IMR-90 (cell line): ENCODE results near the gene NUAK1. TPM values are rescaled to one million over a fixed set of nuclear protein-coding genes. Genes with fewer than 3 reads are reported as not detected.

Experiments
- ATAC-seq: fragments of 200-7000 bp; cut with Tn5 transposase; 2 replicates; pipeline ENCODE4 v1.9.1; 2020; ENCODE audit warnings: low read depth, mild to moderate bottlenecking, moderate library complexity
- BruUV-seq: library from RNA; stranded (reverse); fragments of 400-500 nt; replicated peaks from 2 replicates; lab custom pipeline; 2021; lab: Mats Ljungman, UMichigan
- CTCF ChIA-PET: fragments of 300-600 bp; formaldehyde crosslinking; extraction: SDS; loops from one replicate; lab custom pipeline; 2021; ENCODE audit warnings: antibody characterized with exemption; lab: Yijun Ruan, JAX
- POLR2A ChIA-PET: fragments of 300-600 bp; sonication (Branson Sonifier 250); formaldehyde crosslinking; loops from one replicate; lab custom pipeline; 2022; ENCODE audit warnings: antibody characterized with exemption; ENCODE audit not compliant: unreplicated experiment; lab: Charles Lee
- DNase-seq: peaks from one replicate; pipeline ENCODE4 v3.0.0; 2013
- H2AFZ ChIP-seq: replicated peaks from 2 replicates; pipeline ENCODE3; 2013; ENCODE audit warnings: low read length, mild to moderate bottlenecking; ENCODE audit not compliant: poor library complexity
- H2AK5ac ChIP-seq: 2 replicates; pipeline ENCODE4 v1.6.1; 2013; ENCODE audit warnings: low read depth, low read length, inconsistent platforms
- H2AK9ac ChIP-seq: replicated peaks from 2 replicates; pipeline ENCODE3; 2013; ENCODE audit warnings: mild to moderate bottlenecking, low read depth, low read length, moderate library complexity; ENCODE audit not compliant: poor library complexity
- H2BK120ac ChIP-seq: 2 replicates; pipeline ENCODE4 v1.6.1; 2013; ENCODE audit warnings: low read depth, low read length, inconsistent platforms
- H2BK15ac ChIP-seq: 3 replicates; pipeline ENCODE4 v1.6.1; 2013; ENCODE audit warnings: low read depth, low read length, inconsistent platforms
- H2BK20ac ChIP-seq: 2 replicates; pipeline ENCODE4 v1.6.1; 2013; ENCODE audit warnings: low read depth, mild to moderate bottlenecking, inconsistent platforms, low read length, moderate library complexity
- H2BK5ac ChIP-seq: 2 replicates; pipeline ENCODE4 v1.6.1; 2013; ENCODE audit warnings: mild to moderate bottlenecking, low read depth, low read length, inconsistent platforms; ENCODE audit not compliant: poor library complexity, severe bottlenecking
- H3K14ac ChIP-seq: replicated peaks from 2 replicates; pipeline ENCODE4 v1.6.1; 2013; ENCODE audit warnings: low read depth, low read length, inconsistent platforms
- H3K18ac ChIP-seq: 2 replicates; pipeline ENCODE4 v1.6.1; 2013; ENCODE audit warnings: low read depth, low read length, control low read depth
- H3K23ac ChIP-seq: 2 replicates; pipeline ENCODE4 v1.6.1; 2013; ENCODE audit warnings: low read depth, low read length, inconsistent platforms
- H3K27ac ChIP-seq: 2 replicates; pipeline ENCODE4 v1.5.1; 2013; ENCODE audit warnings: mild to moderate bottlenecking, control low read depth, low read length; ENCODE audit not compliant: insufficient read depth
- H3K27me3 ChIP-seq: 2 replicates; pipeline ENCODE4 v1.6.1; 2013; ENCODE audit warnings: low read length; ENCODE audit not compliant: control insufficient read depth, insufficient read depth
- H3K36me3 ChIP-seq: 2 replicates; pipeline ENCODE4 v1.6.1; 2013; ENCODE audit warnings: low read length, mixed read lengths; ENCODE audit not compliant: control insufficient read depth, insufficient read depth
- H3K4ac ChIP-seq: 2 replicates; pipeline ENCODE4 v1.6.1; 2013; ENCODE audit warnings: low read depth, low read length, inconsistent platforms
- H3K4me1 ChIP-seq: 2 replicates; pipeline ENCODE4 v1.6.1; 2013; ENCODE audit warnings: low read length, mixed read lengths; ENCODE audit not compliant: control insufficient read depth, insufficient read depth
- H3K4me2 ChIP-seq: 2 replicates; pipeline ENCODE4 v1.6.1; 2013; ENCODE audit warnings: low read depth, mild to moderate bottlenecking, control low read depth, low read length, moderate library complexity
- H3K4me3 ChIP-seq: 2 replicates; pipeline ENCODE4 v1.5.1; 2013; ENCODE audit warnings: low read depth, mild to moderate bottlenecking, control low read depth, low read length, moderate library complexity; ENCODE audit not compliant: insufficient read depth
- H3K56ac ChIP-seq: 2 replicates; pipeline ENCODE4 v1.6.1; 2013; ENCODE audit warnings: low read length, inconsistent platforms; ENCODE audit not compliant: insufficient read depth; ENCODE audit errors: extremely low read depth
- H3K79me1 ChIP-seq, 2 experiments: 2 replicates each; pipeline ENCODE4 v1.6.1; 2013; ENCODE audit warnings: low read length in 2 of 2, inconsistent platforms in 1 of 2, low read depth in 1 of 2
- H3K9ac ChIP-seq: 2 replicates; pipeline ENCODE4 v1.6.1; 2013; ENCODE audit warnings: low read depth, low read length, control low read depth
- H3K9me1 ChIP-seq: 2 replicates; pipeline ENCODE4 v1.6.1; 2013; ENCODE audit warnings: low read length, inconsistent platforms; ENCODE audit not compliant: insufficient read depth
- H3K9me3 ChIP-seq: 2 replicates; pipeline ENCODE4 v1.6.1; 2013; ENCODE audit warnings: low read length; ENCODE audit not compliant: control insufficient read depth, insufficient read depth
- H4K20me1 ChIP-seq: 2 replicates; pipeline ENCODE4 v1.6.1; 2013; ENCODE audit warnings: low read length, inconsistent platforms; ENCODE audit not compliant: insufficient read depth
- H4K5ac ChIP-seq: 2 replicates; pipeline ENCODE4 v1.6.1; 2013; ENCODE audit warnings: mild to moderate bottlenecking, low read depth, low read length, control low read depth
- H4K8ac ChIP-seq, 2 experiments: 2 replicates each; pipeline ENCODE4 v1.6.1; 2013; ENCODE audit warnings: low read depth in 2 of 2, low read length in 2 of 2, control low read depth in 1 of 2, inconsistent platforms in 1 of 2
- H4K91ac ChIP-seq: 2 replicates; pipeline ENCODE4 v1.6.1; 2013; ENCODE audit warnings: low read depth, low read length, inconsistent platforms; ENCODE audit not compliant: insufficient read depth
- BHLHE40 ChIP-seq: fragments of 150-350 bp; IDR thresholded peaks from 2 replicates; pipeline ENCODE4 v1.6.1; 2016; ENCODE audit warnings: mild to moderate bottlenecking, low read depth, low read length
- RCOR1 ChIP-seq: IDR thresholded peaks from 2 replicates; pipeline ENCODE4 v1.6.1; 2012; ENCODE audit warnings: mild to moderate bottlenecking, low read length, improper control_type of control experiment; ENCODE audit not compliant: insufficient replicate concordance
- WGBS, 2 experiments: methylation state at CpG; one replicate each; pipeline versions ENCODE4 v1.1.5 to v1.1.7; 2013; ENCODE audit warnings: missing lambda C conversion rate in 2 of 2; ENCODE audit not compliant: insufficient read length in 1 of 2; ENCODE audit errors: extremely low coverage in 2 of 2; 5-methylcytosine and 5-hydroxymethylcytosine counted together
- dilution Hi-C: fragments of 300-500 bp; cut with HindIII; formaldehyde crosslinking; loops from one replicate; pipeline ENCODE4 v1.14.3; 2018; ENCODE audit warnings: low sequenced_read_pairs; ENCODE audit not compliant: unreplicated experiment
- in situ Hi-C: fragments of 300-500 bp; cut with MboI; formaldehyde crosslinking; loops from 3 replicates; pipeline ENCODE4 v1.14.3; 2019; ENCODE audit warnings: low sequenced_read_pairs, inconsistent platforms, mixed read lengths
- intact Hi-C: fragments of 100-400 bp; cut with micrococcal nuclease; formaldehyde crosslinking; loops from 2 replicates; pipeline ENCODE4 v1.10.0; 2022
- polyA plus RNA-seq, 3 experiments: library from polyadenylated mRNA; depleted of rRNA; stranded (reverse); fragments of >200 nt; gene quantifications; 2 replicates each; pipeline ENCODE4 v1.2.3, GENCODE V29; 2012; ENCODE audit warnings: low replicate concordance in 1 of 3
- total RNA-seq: library from RNA; depleted of rRNA; stranded (reverse); fragments of >200 nt; gene quantifications from 2 replicates; pipeline ENCODE4 v1.2.3, GENCODE V29; 2012
- TF ChIP-seq, protein P1 (sequence below): conservative IDR thresholded peaks from 2 replicates; pipeline ENCODE4 v1.5.1; 2012; ENCODE audit warnings: mild to moderate bottlenecking, low read depth, low read length, improper control_type of control experiment

The NUAK1 gene
- total and polyA plus RNA-seq, 2 of the 4 experiments (the other 2 are of a cell fraction) = 4.8 to 8.8 TPM

GRCh38 chr12:106031761-106032622, 106.8 kb downstream of the NUAK1 start:
- peak overlapping the region; percentile 70; the same call in 1 of the 2 replicates for H3K23ac ChIP-seq
- H4K20me1 ChIP-seq = no peaks in the 10 kb centered on the region
- H3K27me3 ChIP-seq = no peaks in the 10 kb centered on the region
- peaks cover 18% of the 10 kb centered on the region for H3K4me1 ChIP-seq
- H2BK20ac ChIP-seq = peak overlapping the region; percentile 98
- dilution Hi-C loops (no loop called here), in situ Hi-C loops (no loop called here), intact Hi-C loops (loop anchor here (2.0 to 5.0 kb wide), 3 partner anchors 39 to 113 kb away; no protein-coding TSS in a partner anchor)
- H3K4me2 ChIP-seq = no peak overlapping the region
- H4K5ac ChIP-seq = peak overlapping the region; percentile 61; the same call in 1 of the 2 replicates
- peak overlapping the region; percentile 85 for H3K18ac ChIP-seq
- ChIA-PET CTCF (interaction anchor here (1.0 to 1.7 kb wide), 2 partner anchors 103 to 104 kb away, joined by 3 read pairs; no protein-coding TSS in a partner anchor), POLR2A (no interaction called here)
- DNase-seq (no peak), ATAC-seq (no peak)
- peaks cover 20% of the 10 kb centered on the region for H3K9me1 ChIP-seq
- H2AK5ac ChIP-seq = peak overlapping the region; percentile 98
- no peaks in the 10 kb centered on the region; a peak in 1 of 4 replicates for H3K79me1 ChIP-seq
- no peaks in the 10 kb centered on the region for H3K9me3 ChIP-seq
- peak overlapping the region; percentile 99 for H2BK120ac ChIP-seq
- TF ChIP-seq BHLHE40 (no peak), RCOR1 (no peak)
- TF ChIP-seq, protein P1, sequence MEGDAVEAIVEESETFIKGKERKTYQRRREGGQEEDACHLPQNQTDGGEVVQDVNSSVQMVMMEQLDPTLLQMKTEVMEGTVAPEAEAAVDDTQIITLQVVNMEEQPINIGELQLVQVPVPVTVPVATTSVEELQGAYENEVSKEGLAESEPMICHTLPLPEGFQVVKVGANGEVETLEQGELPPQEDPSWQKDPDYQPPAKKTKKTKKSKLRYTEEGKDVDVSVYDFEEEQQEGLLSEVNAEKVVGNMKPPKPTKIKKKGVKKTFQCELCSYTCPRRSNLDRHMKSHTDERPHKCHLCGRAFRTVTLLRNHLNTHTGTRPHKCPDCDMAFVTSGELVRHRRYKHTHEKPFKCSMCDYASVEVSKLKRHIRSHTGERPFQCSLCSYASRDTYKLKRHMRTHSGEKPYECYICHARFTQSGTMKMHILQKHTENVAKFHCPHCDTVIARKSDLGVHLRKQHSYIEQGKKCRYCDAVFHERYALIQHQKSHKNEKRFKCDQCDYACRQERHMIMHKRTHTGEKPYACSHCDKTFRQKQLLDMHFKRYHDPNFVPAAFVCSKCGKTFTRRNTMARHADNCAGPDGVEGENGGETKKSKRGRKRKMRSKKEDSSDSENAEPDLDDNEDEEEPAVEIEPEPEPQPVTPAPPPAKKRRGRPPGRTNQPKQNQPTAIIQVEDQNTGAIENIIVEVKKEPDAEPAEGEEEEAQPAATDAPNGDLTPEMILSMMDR = 0 out of 2 replicates have a peak, but pooled peaks have one; percentile 6
- H3K14ac ChIP-seq = peak overlapping the region; percentile 90
- WGBS, 2 experiments = no CpG with 5 or more reads among the region's 4 CpGs
- H2BK15ac ChIP-seq = peak overlapping the region; percentile 94; the same call in 2 of the 3 replicates
- peak overlapping the region; percentile 97 for H2BK5ac ChIP-seq
- peak overlapping the region; percentile 98 for H3K4ac ChIP-seq
- H4K91ac ChIP-seq = peak overlapping the region; percentile 91
- no TSS peak for BruUV-seq
- H2AFZ ChIP-seq = peak overlapping the region; percentile 13
- no peaks in the 10 kb centered on the region for H3K36me3 ChIP-seq
- no peak overlapping the region for H3K9ac ChIP-seq
- H2AK9ac ChIP-seq = peak overlapping the region; percentile 17
- no peak overlapping the region for H3K4me3 ChIP-seq
- no peak overlapping the region for H3K27ac ChIP-seq
- peak overlapping the region; percentile 75 to 98; a peak in 3 of 4 replicates for H4K8ac ChIP-seq
- H3K56ac ChIP-seq = no peak overlapping the region; the same call in 1 of the 2 replicates
